Ovary (tissue), 3 donors: ENCODE measurements around the gene ANGPTL7.

Experiments
- POLR2A ChIP-seq: fragments of 450-650 bp; IDR thresholded peaks from one replicate; pipeline ENCODE4 v1.6.1; 2017; ENCODE audit warnings: antibody characterized with exemption, mild to moderate bottlenecking, moderate library complexity
- TF ChIP-seq, protein P1 (sequence below), 3 donors: fragments of 450-650 bp in 2 of 3; fragments of 200-600 bp in 1 of 3; IDR thresholded peaks; one replicate each; pipeline versions ENCODE4 v1.5.1 to v1.8.0; 2016 to 2022; ENCODE audit warnings: antibody characterized with exemption in 3 of 3, mild to moderate bottlenecking in 1 of 3
- donor health status: DM: no; HTN: no; CAD: no.

DNA sequence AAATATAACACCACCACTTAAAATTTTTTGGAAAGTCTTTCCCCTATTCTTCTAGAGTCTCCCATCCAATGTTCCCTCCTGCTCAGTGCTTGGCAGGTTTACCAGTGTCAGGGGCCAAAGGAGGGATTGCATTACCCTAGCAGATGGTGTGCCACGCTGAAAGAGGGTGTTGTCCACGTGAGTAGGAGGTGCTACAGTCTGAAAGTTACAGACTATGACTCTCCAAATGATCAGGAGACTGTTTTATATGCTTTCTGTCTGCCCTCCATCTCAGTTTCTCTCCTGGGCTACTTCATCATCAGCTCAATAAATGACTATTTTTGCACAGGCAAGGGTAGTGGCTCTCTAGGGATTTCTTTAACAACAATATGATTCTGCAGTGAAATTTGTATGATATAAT is 31.3 kb upstream of the ANGPTL7 start:
- no peak for TF ChIP-seq POLR2A
- TF ChIP-seq, protein P1, sequence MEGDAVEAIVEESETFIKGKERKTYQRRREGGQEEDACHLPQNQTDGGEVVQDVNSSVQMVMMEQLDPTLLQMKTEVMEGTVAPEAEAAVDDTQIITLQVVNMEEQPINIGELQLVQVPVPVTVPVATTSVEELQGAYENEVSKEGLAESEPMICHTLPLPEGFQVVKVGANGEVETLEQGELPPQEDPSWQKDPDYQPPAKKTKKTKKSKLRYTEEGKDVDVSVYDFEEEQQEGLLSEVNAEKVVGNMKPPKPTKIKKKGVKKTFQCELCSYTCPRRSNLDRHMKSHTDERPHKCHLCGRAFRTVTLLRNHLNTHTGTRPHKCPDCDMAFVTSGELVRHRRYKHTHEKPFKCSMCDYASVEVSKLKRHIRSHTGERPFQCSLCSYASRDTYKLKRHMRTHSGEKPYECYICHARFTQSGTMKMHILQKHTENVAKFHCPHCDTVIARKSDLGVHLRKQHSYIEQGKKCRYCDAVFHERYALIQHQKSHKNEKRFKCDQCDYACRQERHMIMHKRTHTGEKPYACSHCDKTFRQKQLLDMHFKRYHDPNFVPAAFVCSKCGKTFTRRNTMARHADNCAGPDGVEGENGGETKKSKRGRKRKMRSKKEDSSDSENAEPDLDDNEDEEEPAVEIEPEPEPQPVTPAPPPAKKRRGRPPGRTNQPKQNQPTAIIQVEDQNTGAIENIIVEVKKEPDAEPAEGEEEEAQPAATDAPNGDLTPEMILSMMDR (IDR thresholded peaks at IDR 0.05): no peak
